ENCODE data around the gene IL18RAP.

The IL18RAP gene, protein sequence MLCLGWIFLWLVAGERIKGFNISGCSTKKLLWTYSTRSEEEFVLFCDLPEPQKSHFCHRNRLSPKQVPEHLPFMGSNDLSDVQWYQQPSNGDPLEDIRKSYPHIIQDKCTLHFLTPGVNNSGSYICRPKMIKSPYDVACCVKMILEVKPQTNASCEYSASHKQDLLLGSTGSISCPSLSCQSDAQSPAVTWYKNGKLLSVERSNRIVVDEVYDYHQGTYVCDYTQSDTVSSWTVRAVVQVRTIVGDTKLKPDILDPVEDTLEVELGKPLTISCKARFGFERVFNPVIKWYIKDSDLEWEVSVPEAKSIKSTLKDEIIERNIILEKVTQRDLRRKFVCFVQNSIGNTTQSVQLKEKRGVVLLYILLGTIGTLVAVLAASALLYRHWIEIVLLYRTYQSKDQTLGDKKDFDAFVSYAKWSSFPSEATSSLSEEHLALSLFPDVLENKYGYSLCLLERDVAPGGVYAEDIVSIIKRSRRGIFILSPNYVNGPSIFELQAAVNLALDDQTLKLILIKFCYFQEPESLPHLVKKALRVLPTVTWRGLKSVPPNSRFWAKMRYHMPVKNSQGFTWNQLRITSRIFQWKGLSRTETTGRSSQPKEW

DNA sequence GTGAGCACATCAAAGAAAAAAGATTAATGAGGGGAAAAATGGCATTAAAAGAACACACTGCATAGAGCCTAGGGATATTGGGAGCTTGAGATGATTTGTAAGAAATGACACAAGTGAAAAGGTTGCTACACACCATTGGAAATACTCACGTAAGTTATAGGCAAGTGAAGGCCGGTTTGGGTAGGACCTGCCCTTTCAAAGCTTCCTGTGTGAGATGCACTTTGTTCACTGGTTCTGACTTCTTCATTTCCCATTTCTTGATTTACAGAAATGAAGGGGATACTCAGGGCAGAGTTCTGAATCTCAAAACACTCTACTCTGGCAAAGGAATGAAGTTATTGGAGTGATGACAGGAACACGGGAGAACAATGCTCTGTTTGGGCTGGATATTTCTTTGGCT, at the start of gene IL18RAP:
IL18RAP (plus strand) TSS at position 251 of the 400 bp plus-strand sequence; CDS start at position 369, 118 bp downstream.
- TF ChIP-seq, protein P1, sequence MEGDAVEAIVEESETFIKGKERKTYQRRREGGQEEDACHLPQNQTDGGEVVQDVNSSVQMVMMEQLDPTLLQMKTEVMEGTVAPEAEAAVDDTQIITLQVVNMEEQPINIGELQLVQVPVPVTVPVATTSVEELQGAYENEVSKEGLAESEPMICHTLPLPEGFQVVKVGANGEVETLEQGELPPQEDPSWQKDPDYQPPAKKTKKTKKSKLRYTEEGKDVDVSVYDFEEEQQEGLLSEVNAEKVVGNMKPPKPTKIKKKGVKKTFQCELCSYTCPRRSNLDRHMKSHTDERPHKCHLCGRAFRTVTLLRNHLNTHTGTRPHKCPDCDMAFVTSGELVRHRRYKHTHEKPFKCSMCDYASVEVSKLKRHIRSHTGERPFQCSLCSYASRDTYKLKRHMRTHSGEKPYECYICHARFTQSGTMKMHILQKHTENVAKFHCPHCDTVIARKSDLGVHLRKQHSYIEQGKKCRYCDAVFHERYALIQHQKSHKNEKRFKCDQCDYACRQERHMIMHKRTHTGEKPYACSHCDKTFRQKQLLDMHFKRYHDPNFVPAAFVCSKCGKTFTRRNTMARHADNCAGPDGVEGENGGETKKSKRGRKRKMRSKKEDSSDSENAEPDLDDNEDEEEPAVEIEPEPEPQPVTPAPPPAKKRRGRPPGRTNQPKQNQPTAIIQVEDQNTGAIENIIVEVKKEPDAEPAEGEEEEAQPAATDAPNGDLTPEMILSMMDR (IDR thresholded peaks at IDR 0.05): no peak

DNA sequence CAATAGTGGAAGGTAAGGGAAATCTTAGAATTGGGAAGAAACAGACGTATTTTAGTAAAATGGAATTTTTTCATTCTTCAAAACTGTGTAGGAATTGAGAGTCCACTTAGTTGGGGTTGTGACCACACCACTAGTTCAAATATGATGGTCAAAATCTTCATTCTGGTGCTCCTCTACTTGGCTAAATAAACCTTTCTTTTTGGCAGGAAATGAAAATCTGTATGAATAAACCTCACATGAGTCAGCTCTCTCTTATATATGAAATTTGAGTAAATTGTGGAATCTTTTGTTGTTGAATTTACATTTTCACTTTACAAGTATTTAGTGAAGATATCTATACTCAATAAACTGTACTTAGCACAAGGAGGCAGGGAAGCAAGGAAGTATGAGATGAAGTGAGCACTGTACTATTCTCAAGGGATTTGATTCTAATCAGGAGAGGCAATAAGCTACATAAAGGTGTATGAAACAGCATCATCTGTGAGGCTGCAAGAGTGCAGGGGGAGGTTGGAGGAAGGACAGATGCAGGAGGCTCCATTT, 46.8 kb upstream of the IL18RAP start:
- TF ChIP-seq, protein P1 (IDR thresholded peaks at IDR 0.05): no peak

DNA sequence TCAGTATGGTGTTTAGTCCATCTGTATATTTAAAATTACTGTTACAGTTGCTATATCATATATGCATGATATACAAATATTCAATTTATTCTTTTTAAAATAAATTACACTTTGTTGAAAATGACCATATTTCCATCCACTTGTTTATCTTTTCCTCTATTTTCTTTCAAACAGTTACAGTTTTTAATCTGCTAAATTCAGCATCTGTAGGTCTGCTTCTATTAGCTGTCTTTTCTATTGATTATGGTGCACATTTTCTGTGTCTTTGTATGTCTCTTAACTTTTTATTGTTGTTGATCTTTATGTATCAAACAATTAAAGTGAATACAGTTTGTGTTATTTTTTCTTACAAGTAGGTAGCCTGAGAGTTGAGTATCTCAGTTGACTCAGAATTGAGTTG, 39.2 kb upstream of the IL18RAP start:
- TF ChIP-seq, protein P1 (IDR thresholded peaks at IDR 0.05): no peak

DNA sequence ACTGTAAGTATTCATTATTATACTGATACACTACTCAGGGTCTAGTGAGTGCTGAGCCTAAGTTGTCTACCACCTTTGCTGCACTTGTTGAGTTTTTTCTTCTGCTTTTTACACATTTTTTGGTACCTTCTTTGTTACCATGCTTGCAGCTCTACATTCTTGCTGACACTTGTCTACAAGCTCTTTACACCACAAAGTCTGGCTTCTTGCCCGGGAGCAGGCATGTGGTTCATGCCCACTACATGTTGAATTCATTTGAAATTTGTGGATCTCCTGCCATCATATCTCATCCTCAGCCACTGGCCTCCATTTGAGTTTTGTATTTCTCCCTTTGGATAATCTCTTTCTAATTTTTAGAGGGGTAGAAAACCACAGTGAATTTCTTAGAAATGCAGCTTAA, 37.4 kb upstream of the IL18RAP start:
- TF ChIP-seq, protein P1 (IDR thresholded peaks at IDR 0.05): no peak

DNA sequence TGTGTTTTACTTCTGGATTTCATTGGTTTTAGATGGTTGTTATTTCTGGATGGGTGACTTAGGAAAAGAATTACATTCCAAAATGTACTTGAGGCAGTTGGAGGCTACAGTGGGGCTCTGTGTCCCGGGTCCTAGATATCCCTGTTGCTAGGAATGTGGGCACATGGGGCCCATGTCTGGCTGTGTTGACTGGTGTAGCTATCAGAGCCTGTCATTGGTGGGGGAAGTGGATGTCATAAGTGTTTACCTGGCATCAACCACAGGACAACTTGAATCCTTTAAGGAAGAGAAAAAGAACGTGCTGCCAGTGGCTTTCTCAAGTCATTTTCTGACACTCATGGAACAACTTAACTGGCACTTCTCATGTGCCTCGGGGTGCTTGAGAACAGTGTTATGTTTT, 37.0 kb upstream of the IL18RAP start:
- TF ChIP-seq, protein P1 (IDR thresholded peaks at IDR 0.05): no peak

DNA sequence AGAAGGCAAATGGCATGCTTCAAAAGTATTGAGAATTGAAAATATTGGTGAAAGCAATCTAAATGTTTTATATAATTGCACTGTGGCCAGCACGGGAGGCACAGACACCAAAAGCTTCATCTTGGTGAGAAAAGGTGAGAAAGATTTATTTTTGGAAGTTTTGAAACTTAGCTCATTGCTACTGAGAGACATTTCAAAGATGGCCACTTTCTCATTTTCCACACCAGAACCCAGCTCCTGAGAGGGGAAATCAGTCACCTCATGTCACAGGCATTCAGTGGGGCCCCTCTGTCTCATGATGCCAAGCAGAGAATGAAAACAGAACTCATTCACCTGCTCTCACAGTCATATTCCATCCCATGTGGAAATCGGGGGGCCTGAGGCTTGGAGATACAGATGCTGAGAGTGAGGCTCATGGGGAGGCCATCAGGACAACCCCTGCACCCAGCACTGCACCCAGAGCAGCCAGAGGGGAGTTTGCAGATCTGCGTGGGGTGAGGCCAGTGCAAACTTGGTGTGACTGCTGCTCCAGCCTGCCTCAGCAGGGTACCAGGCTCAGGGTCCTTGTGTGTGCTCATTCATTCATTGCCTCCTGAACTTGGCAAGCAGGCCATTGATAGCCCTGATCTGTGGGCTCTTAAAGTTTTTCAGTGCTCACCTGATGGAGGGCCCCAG, 36.0 kb upstream of the IL18RAP start:
- TF ChIP-seq, protein P1 (IDR thresholded peaks at IDR 0.05): no peak

DNA sequence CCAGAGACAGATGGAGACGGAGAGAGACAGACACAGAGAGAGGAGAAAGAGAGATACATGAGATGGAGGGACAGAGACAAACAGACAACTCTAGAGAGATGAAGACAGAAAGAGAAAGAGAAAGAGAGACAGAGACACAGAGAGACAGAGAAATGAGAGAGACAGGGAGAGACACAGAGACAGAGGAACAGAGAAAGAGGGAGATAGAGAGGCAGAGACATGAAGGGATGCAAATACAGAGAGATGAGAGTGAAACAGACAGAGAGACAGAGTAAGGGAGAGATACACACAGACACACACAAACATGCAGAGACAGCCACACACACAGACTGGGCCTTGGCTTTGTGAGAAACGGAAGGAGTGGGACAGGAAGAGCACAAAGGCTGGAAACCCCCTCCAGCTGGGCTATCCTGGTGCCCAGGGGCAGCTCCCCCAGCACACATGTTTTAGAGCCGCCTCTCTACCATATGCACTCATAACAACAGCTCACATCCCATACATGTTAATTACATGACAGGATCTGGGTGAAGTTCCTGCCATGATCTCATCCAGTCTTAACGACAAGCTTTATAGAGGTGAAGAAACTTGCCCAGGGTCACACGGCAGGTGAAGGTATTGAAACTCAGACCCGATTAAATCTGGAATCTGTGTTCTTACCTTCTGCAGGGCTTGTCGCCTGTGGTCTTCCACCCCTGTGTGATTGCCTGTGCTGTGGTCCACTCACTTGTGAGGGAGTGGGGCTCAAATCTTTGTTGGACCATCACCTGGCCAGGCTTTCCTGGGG, 35.0 kb upstream of the IL18RAP start:
- TF ChIP-seq, protein P1 (IDR thresholded peaks at IDR 0.05): no peak
